Subcutaneous adipose tissue (tissue), 4 donors: Measurements from ENCODE around the gene RRBP1. TPM values are rescaled to one million over a fixed set of nuclear protein-coding genes. Genes with fewer than 3 reads are reported as not detected.

Experiments
- total RNA-seq, 4 donors: library from RNA; depleted of rRNA; stranded (reverse); fragments of >200 nt; gene quantifications; one replicate each; pipeline ENCODE4 v1.1.0, GENCODE V29; 2016
- TF ChIP-seq, protein P1 (sequence below): fragments of 450-650 bp; IDR thresholded peaks from one replicate; pipeline ENCODE4 v1.5.1; 2016; ENCODE audit warnings: low read depth, mild to moderate bottlenecking, control low read depth, antibody characterized with exemption, moderate library complexity

Gene RRBP1
- total RNA-seq, 4 donors from 2014 or later: 45.0 to 71.6 (median 55.2) TPM

- TF ChIP-seq, protein P1, sequence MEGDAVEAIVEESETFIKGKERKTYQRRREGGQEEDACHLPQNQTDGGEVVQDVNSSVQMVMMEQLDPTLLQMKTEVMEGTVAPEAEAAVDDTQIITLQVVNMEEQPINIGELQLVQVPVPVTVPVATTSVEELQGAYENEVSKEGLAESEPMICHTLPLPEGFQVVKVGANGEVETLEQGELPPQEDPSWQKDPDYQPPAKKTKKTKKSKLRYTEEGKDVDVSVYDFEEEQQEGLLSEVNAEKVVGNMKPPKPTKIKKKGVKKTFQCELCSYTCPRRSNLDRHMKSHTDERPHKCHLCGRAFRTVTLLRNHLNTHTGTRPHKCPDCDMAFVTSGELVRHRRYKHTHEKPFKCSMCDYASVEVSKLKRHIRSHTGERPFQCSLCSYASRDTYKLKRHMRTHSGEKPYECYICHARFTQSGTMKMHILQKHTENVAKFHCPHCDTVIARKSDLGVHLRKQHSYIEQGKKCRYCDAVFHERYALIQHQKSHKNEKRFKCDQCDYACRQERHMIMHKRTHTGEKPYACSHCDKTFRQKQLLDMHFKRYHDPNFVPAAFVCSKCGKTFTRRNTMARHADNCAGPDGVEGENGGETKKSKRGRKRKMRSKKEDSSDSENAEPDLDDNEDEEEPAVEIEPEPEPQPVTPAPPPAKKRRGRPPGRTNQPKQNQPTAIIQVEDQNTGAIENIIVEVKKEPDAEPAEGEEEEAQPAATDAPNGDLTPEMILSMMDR: no peak
Observed at GRCh38 chr20:17725094-17725835, 43.2 kb upstream of the RRBP1 start.

- TF ChIP-seq, protein P1: no peak
Observed at GRCh38 chr20:17723301-17723691, 41.3 kb upstream of the RRBP1 start.

DNA sequence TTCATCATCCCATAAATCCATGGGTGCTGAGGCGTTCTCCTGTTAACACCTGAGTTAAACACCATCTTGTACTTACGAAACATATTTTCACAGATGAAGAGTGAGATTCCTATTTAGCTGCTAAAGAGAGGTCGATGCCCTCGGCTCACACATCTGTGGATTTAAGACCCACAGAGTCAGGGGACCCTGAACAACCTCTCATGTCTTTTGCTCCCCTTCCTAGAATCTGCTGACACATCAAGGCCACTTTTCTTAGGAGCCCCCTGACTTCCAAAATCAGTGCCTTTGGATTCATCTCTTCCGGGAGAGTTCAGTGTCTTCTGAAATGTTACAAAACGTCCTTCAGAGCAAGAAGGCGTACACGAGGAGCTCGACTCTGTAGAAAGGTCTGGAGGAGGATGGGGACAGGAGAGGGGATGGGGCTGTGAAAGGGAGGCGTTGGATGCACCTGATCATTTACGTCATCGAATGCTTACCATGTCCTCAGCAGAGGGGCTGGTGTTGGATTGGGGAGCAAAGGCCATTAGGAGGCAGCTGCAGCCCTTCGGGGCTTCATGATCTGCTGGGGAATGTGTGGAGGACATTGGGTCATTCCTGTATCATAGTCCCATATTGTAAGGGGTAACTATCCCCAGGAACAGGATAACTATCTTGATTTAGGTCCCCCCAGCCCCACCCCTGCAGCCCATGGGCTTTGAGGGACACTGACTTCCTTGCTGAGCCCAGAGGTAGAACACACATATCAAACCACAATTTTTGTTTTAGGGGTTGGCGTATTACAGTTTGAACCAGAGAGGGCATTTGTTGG, 40.7 kb upstream of the RRBP1 start:
- TF ChIP-seq, protein P1: no peak

DNA sequence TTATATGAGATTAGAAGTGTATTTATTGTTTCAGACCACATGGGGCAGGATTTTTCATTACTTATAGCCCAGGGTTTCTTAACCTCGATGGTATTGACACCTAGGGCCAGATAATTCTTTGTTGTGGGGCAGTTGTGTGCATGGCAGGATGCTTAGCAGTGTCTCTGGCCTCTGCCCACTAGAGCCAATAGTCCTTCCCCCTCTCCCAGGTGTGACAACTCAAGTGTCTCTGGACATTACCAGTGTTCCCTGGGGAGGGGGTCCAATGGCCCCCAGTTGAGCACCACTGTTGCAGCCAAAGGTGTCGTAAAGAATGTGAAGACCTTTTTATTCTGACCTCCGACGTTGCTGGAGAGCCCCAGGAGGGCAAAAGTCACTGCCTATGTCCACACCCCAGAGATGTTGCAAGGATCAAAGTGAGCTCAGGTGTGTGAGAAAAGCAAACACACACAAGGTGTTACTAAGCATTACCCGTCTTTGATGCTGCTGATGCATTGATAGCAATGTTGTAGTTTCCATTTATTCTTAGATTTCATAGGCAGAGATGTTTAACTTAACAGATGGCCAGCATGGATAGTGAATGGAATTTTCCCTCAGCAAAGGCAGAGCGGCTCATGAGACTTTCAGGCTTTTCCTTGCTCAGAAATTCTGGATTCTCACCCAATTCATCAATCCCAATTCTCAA, 39.9 kb upstream of the RRBP1 start:
- TF ChIP-seq, protein P1: no peak

DNA sequence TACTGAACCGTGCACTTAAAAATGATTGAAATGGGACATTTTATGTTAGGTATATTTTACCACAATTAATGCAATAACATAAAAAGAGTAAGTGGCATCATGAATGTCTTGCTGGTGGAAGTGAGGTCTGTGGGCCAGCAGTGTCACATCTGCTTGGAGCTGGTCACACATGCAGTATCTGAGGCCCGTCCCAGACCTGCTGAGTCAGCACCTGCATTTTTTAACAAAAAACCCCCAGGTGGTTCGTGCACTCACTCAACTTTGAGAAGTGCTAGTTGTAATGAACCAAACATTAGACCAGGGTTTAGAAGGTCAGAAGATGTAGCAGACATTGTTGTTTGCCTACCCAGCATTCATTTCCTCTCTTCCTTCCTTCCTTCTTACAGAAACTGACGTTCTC, 38.7 kb upstream of the RRBP1 start:
- TF ChIP-seq, protein P1: no peak

GRCh38 chr20:17716331-17716730, 34.3 kb upstream of the RRBP1 start:
- TF ChIP-seq, protein P1: no peak

DNA sequence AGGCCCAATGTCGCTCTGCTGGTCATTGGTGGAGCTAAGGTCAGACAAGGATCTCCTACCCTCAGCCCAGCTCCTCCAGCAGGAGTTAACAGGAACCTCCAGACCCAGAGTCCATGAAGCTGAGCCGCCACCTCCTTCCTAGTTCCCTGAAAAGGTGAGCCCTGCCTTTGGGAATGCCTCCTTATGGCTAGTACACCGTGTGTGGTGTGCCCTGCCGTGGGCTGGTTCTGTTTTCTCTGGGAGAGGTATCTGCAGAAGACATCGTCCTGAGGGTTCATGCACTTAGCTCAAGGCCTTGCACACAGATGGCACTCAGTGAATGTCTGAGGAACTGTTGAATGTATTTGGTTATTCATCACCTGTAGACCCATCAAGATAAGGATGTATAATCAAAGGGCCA, 33.0 kb upstream of the RRBP1 start:
- TF ChIP-seq, protein P1: no peak
